Stimulated activated CD8-positive, alpha-beta memory T cell treated with anti-CD3 and anti-CD28 coated beads, Interleukin-4, amount 100 ng/mL, for 48 hours (primary cell): ENCODE results near the gene KCNJ6.
"Not testable (repeated sequence)": the region's sequence is repeated elsewhere in the genome, so short reads cannot be mapped to it uniquely, and the experiment has no call there.

Experiments
- DNase-seq: peaks from one replicate; pipeline ENCODE4 v3.0.0-alpha.2; 2020

The KCNJ6 gene

GRCh38 chr21:37669249-37669648, 247.0 kb downstream of the KCNJ6 start:
- DNase-seq, result no peak

- no peak for DNase-seq
Observed at GRCh38 chr21:37668462-37669239, 247.6 kb downstream of the KCNJ6 start.

GRCh38 chr21:37667380-37667779, 248.9 kb downstream of the KCNJ6 start:
- no peak for DNase-seq

GRCh38 chr21:37665230-37666024, 250.8 kb downstream of the KCNJ6 start:
- DNase-seq, result no peak

GRCh38 chr21:37662227-37662626, 254.0 kb downstream of the KCNJ6 start:
- not testable (repeated sequence) for DNase-seq

- DNase-seq, result no peak
Observed at GRCh38 chr21:37660709-37661108, 255.5 kb downstream of the KCNJ6 start.

- DNase-seq, result no peak
Observed at GRCh38 chr21:37659874-37660273, 256.4 kb downstream of the KCNJ6 start.

- no peak for DNase-seq
Observed at GRCh38 chr21:37658817-37659458, 257.3 kb downstream of the KCNJ6 start.

GRCh38 chr21:37658121-37658816, 258.0 kb downstream of the KCNJ6 start:
- no peak for DNase-seq

GRCh38 chr21:37656899-37657298, 259.4 kb downstream of the KCNJ6 start:
- DNase-seq, result no peak

GRCh38 chr21:37655611-37656300, 260.5 kb downstream of the KCNJ6 start:
- DNase-seq, result no peak

- DNase-seq, result no peak
Observed at GRCh38 chr21:37654596-37654995, 261.7 kb downstream of the KCNJ6 start.

GRCh38 chr21:37653201-37653600, 263.1 kb downstream of the KCNJ6 start:
- no peak for DNase-seq

GRCh38 chr21:37647781-37648180, 268.5 kb downstream of the KCNJ6 start:
- no peak for DNase-seq

GRCh38 chr21:37646761-37647160, 269.5 kb downstream of the KCNJ6 start:
- not testable (repeated sequence) for DNase-seq

GRCh38 chr21:37645848-37646247, 270.4 kb downstream of the KCNJ6 start:
- DNase-seq, result no peak

- DNase-seq, result no peak
Observed at GRCh38 chr21:37644636-37645035, 271.6 kb downstream of the KCNJ6 start.

- DNase-seq, result not testable (repeated sequence)
Observed at GRCh38 chr21:37643862-37644261, 272.4 kb downstream of the KCNJ6 start.

- no peak for DNase-seq
Observed at GRCh38 chr21:37642493-37642892, 273.8 kb downstream of the KCNJ6 start.

GRCh38 chr21:37639756-37640155, 276.5 kb downstream of the KCNJ6 start:
- DNase-seq, result no peak

GRCh38 chr21:37636152-37636860, 280.0 kb downstream of the KCNJ6 start:
- no peak for DNase-seq
